Tibial nerve (tissue), 4 donors: ENCODE measurements around the gene TLE3. TPM values are rescaled to one million over a fixed set of nuclear protein-coding genes. Genes with fewer than 3 reads are reported as not detected.

Source experiments
- DNase-seq, 2 donors: peaks; one replicate each; pipeline ENCODE4 v3.0.0-alpha.2; 2019; ENCODE audit warnings: low spot score in 2 of 2
- H3K27ac ChIP-seq, 4 donors: fragments of 200-600 bp; sonication (generic) in 3 of 4; one replicate each; pipeline ENCODE4 v1.5.1; 2017 to 2019; ENCODE audit warnings: mild to moderate bottlenecking in 1 of 4
- H3K27me3 ChIP-seq, 2 donors: fragments of 200-600 bp; sonication (generic) in 1 of 2; one replicate each; pipeline versions ENCODE4 v1.5.1 to v1.6.0; 2017 to 2019
- H3K36me3 ChIP-seq, 3 donors: fragments of 200-600 bp; sonication (generic); one replicate each; pipeline ENCODE4 v1.5.1; 2018 to 2019
- H3K4me1 ChIP-seq, 4 donors: fragments of 200-600 bp; sonication (generic) in 3 of 4; one replicate each; pipeline ENCODE4 v1.5.1; 2017 to 2019
- H3K4me3 ChIP-seq, 4 donors: fragments of 200-600 bp; sonication (generic) in 3 of 4; one replicate each; pipeline ENCODE4 v1.5.1; 2017 to 2019; ENCODE audit warnings: mild to moderate bottlenecking in 1 of 4, moderate library complexity in 1 of 4
- H3K9me3 ChIP-seq, 4 donors: fragments of 200-600 bp; sonication (generic) in 3 of 4; one replicate each; pipeline ENCODE4 v1.5.1; 2017 to 2019
- CTCF ChIP-seq, 5 experiments: fragments of 200-600 bp in 3 of 5; fragments of 450-650 bp in 2 of 5; sonication (generic) in 3 of 5; IDR thresholded peaks; one replicate each; pipeline ENCODE4 v1.5.1; 2016 to 2019; ENCODE audit warnings: antibody characterized with exemption in 5 of 5, mild to moderate bottlenecking in 3 of 5, moderate library complexity in 2 of 5
- EP300 ChIP-seq, 2 donors: sonication (generic); formaldehyde crosslinking; IDR thresholded peaks; one replicate each; pipeline ENCODE4 v1.6.1; 2017; ENCODE audit warnings: antibody characterized with exemption in 2 of 2, mild to moderate bottlenecking in 1 of 2
- POLR2A ChIP-seq, 2 donors: fragments of 450-650 bp; IDR thresholded peaks; one replicate each; pipeline ENCODE4 v1.6.1; 2017; ENCODE audit warnings: antibody characterized with exemption in 2 of 2, mild to moderate bottlenecking in 2 of 2, moderate library complexity in 2 of 2
- WGBS, 2 donors: methylation state at CpG; one replicate each; pipeline ENCODE4 v1.1.5; 2018; 5-methylcytosine and 5-hydroxymethylcytosine counted together
- total RNA-seq, 4 donors: library from RNA; depleted of rRNA; stranded (reverse); fragments of >200 nt; gene quantifications; one replicate each; pipeline ENCODE4 v1.1.0, GENCODE V29; 2016

Gene TLE3
- total RNA-seq, 4 donors from 2014 or later = 62.4 to 91.6 (median 76.9) TPM

- no peak for TF ChIP-seq CTCF (IDR thresholded peaks at IDR 0.05)
- TF ChIP-seq EP300 (IDR thresholded peaks at IDR 0.05) = no peak
- TF ChIP-seq POLR2A (IDR thresholded peaks at IDR 0.05) = no peak
- H3K27me3 ChIP-seq = peaks cover 0 to 2% of the 10 kb centered on the region in 2 donors
- peaks cover 0 to 1% (median 0%) of the 10 kb centered on the region in 4 donors for H3K4me1 ChIP-seq
- no peak overlapping the region for H3K4me3 ChIP-seq
- H3K9me3 ChIP-seq = no peaks in the 10 kb centered on the region
- 79 to 83% methylated on average over 4 of the region's 4 CpGs for WGBS, 2 donors
- peaks cover 0 to 2% (median 0%) of the 10 kb centered on the region in 3 donors for H3K36me3 ChIP-seq
- H3K27ac ChIP-seq = no peak overlapping the region
- DNase-seq = no peak
Measured at GRCh38 chr15:70038730-70039392, 58.9 kb downstream of the TLE3 start.

DNA sequence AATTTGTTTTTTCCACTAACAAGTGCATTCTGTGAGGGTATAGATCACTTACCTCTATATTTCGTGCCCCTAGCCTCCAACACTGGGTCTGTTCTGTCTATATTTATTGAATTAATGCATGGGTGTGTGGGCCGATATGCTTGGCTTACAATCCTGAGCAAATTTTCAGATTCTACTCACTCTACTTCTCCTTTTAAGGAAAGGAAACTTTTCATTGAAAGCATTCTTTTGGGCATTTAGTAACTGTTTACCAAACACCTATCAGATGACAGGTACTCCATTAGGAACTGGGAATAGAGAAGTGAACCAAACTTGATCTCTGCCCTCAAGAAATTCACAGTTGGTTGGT lies 60.5 kb downstream of the TLE3 start:
- no peak overlapping the region for H3K27ac ChIP-seq
- no peak for DNase-seq
- H3K36me3 ChIP-seq = no peaks in the 10 kb centered on the region
- no peaks in the 10 kb centered on the region for H3K9me3 ChIP-seq
- WGBS, 2 donors = 89 to 92% methylated on average over 2 of the region's 2 CpGs
- peaks cover 0 to 3% of the 10 kb centered on the region in 2 donors for H3K27me3 ChIP-seq
- no peak for TF ChIP-seq EP300 (IDR thresholded peaks at IDR 0.05)
- peaks cover 0 to 12% (median 2%) of the 10 kb centered on the region in 4 donors for H3K4me1 ChIP-seq
- H3K4me3 ChIP-seq = no peak overlapping the region

DNA sequence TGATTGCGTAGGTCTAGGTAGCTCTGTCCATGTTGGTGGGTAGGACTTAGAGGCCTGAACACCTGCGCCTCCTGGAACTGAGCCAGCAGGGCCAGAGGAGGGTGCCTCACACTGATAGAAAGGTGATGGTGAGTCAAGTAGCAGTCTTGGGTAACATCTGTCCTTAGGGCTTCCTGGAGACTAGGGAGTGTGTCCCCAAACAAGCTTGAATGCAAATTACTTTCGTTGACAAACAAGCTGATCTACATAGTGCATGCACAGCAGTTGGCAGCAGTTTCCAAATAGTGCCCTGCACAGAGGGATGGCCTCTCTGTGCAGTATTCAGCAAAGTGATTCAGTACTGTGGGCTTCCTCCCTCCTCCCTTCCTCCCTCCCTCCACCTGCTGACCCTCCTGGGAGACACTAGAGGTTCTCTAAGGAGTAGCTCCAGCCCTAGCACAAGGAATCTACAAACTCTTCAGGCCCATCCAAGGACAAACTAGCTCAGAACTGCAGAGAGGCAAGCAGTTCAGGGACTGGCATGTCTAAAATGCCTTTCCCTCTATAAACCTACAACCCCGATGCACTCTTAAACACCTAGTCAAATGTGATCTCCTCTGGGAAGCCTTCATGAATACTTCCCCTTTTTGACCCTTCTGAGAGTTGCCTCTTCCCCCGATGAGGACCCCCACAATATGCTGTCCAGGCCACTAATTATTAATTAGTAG lies 61.0 kb downstream of the TLE3 start:
- peaks cover 0 to 12% (median 2%) of the 10 kb centered on the region in 4 donors for H3K4me1 ChIP-seq
- no peak overlapping the region for H3K27ac ChIP-seq
- no peak for TF ChIP-seq POLR2A (IDR thresholded peaks at IDR 0.05)
- TF ChIP-seq CTCF (IDR thresholded peaks at IDR 0.05) = no peak
- TF ChIP-seq EP300 (IDR thresholded peaks at IDR 0.05) = no peak
- no peaks in the 10 kb centered on the region for H3K36me3 ChIP-seq
- WGBS, 2 donors = 85 to 90% methylated on average over 5 of the region's 5 CpGs
- DNase-seq = no peak
- H3K9me3 ChIP-seq = no peaks in the 10 kb centered on the region
- H3K27me3 ChIP-seq = peaks cover 0 to 3% of the 10 kb centered on the region in 2 donors
- no peak overlapping the region for H3K4me3 ChIP-seq

GRCh38 chr15:70035719-70036077 lies 62.0 kb downstream of the TLE3 start:
- H3K27ac ChIP-seq = no peak overlapping the region
- no peak overlapping the region for H3K4me3 ChIP-seq
- TF ChIP-seq EP300 (IDR thresholded peaks at IDR 0.05) = no peak
- TF ChIP-seq CTCF (IDR thresholded peaks at IDR 0.05) = no peak
- TF ChIP-seq POLR2A (IDR thresholded peaks at IDR 0.05) = no peak
- H3K36me3 ChIP-seq = no peaks in the 10 kb centered on the region
- DNase-seq = no peak
- no peaks in the 10 kb centered on the region for H3K9me3 ChIP-seq
- H3K27me3 ChIP-seq = peaks cover 0 to 3% of the 10 kb centered on the region in 2 donors
- WGBS, 2 donors = 81 to 90% methylated on average over 6 of the region's 6 CpGs
- peaks cover 0 to 12% (median 2%) of the 10 kb centered on the region in 4 donors for H3K4me1 ChIP-seq

DNA sequence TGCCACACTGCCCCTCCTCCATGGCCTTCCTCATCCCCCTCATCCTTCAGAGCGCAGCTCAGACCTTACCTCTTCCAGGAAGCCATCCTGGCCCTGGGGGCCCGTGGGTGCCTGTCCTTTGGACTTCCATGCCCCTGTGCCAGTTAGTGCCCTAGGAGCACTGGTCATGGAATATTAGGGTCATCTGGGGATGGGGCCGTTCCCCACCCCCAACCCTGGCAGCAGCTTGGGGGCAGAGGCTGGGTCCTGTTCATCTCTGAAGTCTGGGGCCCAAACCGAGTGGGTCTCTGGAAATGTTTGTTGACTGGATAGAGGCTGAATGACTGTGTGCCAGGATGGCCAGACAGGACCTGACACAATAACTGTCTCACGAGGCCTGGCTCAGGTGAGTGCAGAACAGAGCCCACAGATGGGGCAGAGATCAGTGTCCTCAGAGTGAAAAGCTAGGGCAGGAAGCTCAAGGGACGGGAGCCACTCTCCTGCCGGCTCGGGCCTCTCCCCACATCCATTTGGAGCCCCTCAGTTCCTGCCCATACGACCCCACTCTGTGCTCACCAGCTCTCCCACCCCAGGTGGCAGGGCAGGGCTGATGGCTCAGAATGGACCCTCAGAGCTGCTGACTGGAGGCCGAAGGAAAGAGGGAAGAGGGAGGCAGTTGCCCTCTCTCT lies 62.5 kb downstream of the TLE3 start:
- H3K4me3 ChIP-seq = no peak overlapping the region
- no peak overlapping the region for H3K27ac ChIP-seq
- no peak for DNase-seq
- no peaks in the 10 kb centered on the region for H3K36me3 ChIP-seq
- peaks cover 0 to 3% of the 10 kb centered on the region in 2 donors for H3K27me3 ChIP-seq
- TF ChIP-seq POLR2A (IDR thresholded peaks at IDR 0.05) (no peak), CTCF (IDR thresholded peaks at IDR 0.05) (no peak), EP300 (IDR thresholded peaks at IDR 0.05) (no peak)
- no peaks in the 10 kb centered on the region for H3K9me3 ChIP-seq
- H3K4me1 ChIP-seq = peaks cover 0 to 12% (median 2%) of the 10 kb centered on the region in 4 donors
- WGBS, 2 donors = 86 to 90% methylated on average over 10 of the region's 10 CpGs
